HG03108 (cell line): ENCODE measurements around the gene MPPED2.

ENCODE experiments used
- ATAC-seq: cut with Tn5 transposase; IDR thresholded peaks from one replicate; pipeline ENCODE4 v1.9.1; 2021; ENCODE audit warnings: moderate library complexity; ENCODE audit not compliant: unreplicated experiment

MPPED2 gene

DNA sequence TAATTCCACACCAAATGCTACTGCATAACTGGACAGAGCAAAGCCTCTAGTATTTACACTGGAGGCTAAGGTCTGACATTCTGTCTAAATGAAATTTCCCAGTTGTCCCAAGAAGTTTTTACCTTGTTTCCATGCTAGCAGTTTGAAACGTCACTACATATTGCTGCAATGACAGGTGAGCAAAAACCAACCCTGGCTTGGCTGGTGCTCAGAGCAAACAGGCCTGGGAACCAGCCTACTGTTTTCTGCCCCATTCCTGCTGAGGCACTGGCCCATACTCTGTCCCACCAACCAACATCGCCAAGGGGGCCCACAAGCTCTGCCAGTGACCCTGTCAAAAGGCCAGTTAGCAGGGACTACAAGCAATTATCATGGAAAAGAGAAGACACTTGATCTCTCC lies 131.1 kb downstream of the MPPED2 start:
- no peak for ATAC-seq

DNA sequence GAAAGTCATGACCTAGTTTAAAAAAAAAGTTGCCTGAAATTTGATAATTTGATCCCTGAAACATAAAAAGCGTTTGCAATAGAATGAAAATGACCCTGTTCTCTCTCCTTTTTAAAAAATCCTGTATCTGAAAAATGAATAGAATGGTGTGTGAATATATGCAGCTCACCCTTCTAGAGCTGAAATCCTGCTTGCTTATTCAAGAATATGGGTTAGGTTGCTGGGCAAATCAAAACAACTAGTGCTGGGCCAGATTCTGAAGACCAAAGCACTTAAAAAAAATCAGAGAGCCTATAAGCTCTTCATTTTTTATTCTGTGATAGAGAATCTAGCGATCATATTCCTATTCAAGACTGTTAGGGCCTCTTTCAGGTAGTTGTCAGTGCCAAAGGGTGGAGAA lies 131.6 kb downstream of the MPPED2 start:
- no peak for ATAC-seq

DNA sequence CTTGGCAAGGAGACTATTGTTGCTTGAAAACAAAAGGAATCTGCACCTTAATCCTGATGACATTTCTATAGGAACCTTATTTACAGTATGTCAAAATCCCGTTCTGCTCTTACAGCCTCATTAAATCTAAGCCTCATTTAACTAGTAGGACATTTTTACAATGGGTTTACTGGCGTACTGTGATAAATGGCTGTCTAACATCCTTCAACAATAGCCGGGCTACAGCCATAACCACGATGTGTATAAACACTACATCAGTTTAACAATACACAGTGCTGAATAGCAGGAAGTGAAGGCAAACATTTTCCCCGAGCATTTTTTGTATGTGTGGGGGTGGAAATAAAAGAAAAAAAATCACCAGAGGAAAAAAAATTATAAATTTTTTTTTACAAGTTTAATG lies 132.0 kb downstream of the MPPED2 start:
- no peak for ATAC-seq

DNA sequence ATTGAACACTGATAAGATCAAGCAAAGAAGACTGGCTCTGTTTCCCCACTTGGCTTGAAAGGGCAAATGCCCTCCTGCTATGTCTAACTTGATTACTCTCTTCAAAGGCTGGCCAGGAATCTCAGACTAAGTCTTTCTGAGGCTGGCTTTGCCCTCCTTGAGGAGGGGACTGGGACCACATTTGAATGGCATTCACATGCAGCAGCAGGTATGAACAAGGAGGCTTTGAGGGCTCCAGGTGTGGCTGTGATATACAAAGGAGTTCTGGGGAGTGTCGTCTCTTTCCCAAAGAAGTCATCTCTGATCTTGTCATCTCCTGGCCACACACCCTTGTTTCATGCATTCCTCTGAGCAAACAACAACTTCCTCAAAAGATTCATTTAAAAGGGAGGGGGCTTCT lies 132.4 kb downstream of the MPPED2 start:
- no peak for ATAC-seq

DNA sequence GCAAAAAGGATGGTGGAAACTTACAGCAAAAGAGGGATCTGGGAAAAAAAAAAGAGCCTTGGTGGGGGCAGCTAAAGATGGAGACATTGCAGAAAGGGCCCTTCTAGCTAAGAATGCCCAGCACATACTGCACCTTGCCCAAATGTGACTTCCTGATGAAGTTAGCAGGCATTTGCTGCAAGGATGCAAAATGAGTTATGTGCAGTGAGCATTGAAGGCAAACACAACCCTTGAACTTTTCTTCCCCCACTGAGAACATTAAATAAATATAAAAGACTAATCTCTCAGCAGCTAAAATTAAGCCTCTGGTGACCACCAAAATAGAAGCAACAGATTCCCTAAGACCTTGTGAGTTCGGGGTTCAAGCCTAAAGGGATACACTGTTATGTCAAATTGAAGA lies 133.3 kb downstream of the MPPED2 start:
- no peak for ATAC-seq

DNA sequence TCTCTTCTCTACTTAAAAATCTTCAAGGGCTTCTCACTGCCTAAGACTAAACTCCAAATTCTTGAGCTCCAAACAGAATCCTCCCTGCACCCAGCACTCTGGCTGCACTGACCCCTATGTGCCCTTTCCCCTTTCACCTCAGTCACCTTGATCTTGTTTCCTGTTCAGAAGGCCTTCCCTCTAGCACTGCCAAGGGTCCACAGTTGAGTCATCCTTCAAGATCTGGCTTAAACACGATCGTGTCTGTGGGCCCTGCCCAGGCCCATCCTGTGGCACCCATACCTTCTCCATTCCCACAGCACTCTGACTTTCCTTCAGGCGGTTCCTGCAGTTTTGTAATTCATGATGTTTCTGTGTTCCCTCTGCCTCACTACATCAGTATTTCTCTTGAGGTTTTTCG lies 134.0 kb downstream of the MPPED2 start:
- ATAC-seq = no peak

DNA sequence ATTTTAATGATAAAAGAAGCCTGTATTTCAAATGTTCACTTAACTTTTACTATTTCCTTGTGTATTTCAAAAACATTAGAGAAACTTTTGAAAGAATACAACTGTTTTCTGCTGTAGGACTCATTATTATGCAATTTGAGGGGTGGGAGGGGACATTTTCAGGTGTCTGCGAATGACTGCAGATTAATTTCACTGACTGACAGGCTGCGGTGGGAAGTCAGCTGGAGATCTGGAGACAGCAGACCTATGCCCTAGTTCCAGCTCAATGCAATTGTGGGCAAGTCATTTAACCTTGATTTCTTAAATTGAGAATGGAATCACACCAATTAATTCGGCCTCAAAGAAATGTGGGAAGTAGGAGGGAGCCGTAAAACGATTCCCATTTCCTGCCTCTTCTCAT lies 134.5 kb downstream of the MPPED2 start:
- ATAC-seq = no peak

DNA sequence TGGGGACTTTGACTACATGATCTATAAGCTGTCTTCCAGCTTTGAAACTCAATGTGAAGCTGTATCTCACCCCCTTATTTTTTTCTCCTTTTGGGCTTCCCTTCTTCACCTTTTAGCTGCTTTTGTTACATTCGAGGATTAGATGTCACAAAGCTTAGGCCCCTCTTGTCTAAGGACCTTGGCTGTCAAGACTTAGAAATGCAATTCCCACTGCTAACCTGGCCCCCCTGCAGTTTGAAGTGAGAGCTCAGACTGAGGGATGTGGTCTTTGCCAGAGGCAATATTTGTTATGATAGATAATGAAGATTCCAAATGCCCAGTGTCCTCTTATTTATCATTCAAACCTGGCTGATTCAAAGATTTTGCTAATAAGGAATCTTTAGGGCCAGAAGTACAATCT lies 135.0 kb downstream of the MPPED2 start:
- no peak for ATAC-seq

DNA sequence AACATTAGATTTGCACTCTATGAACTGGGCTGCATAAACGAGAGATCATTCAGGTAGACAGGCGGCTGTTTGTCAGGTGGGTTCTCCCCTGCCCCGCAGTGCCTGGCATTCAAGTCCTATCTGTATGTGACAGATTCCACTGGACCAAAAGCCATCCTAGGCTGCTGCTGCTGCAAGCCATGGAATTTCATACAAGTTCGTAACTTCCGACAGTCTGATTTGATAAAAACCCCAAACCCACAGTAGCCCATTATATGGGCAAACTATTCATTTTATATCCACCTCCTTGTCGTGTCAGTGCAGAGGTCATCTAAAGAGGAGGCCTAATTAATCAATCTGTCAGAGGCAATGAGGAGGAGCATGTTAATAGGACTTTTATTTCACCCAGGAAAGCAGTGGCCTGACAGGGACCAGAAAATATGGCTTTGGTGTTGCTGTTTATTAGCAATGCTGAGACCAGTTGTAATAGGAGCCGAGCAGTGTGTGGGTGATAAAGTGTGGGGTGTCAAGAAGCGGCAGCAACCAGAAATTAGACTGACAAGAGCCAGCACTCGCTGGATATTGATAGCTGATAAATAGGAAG lies 139.0 kb downstream of the MPPED2 start:
- no peak for ATAC-seq

DNA sequence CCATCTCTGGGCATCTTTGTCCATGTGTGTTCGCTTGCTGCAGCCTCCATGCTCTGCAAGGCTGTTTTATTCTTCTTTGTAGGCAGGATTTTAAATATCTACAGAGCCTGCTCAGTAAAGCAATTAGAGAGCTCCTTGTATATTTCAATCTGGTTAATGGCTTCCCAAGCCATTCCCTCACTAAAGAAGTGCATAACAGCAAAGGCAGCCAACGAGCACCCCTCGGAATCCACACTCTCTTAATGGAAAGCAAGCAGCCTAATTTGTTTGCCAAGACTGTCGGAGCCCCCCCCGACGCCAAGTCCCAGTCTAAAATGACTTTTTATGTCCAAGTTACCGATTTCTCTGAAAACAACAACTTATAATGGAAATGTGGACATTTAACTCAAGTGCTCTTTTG lies 139.6 kb downstream of the MPPED2 start:
- no peak for ATAC-seq

DNA sequence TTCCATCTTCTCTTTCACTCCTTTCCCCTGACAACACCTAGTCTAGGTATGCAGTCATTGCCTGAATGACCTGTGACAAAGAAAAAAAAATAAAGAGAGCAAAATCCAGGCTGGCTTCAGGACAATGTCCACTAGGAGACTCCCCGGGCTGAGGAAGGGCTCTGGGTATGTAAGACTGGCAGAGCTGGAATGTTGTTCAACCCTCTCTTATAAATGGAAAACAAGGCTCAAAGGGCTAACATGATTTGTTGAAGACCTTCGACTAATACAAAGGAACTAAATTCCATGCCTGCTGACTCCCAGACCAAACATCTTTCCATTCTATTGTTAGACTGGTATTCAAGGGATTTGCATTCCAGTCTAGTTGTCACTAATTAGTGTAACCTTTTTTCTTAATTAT lies 141.1 kb downstream of the MPPED2 start:
- no peak for ATAC-seq

DNA sequence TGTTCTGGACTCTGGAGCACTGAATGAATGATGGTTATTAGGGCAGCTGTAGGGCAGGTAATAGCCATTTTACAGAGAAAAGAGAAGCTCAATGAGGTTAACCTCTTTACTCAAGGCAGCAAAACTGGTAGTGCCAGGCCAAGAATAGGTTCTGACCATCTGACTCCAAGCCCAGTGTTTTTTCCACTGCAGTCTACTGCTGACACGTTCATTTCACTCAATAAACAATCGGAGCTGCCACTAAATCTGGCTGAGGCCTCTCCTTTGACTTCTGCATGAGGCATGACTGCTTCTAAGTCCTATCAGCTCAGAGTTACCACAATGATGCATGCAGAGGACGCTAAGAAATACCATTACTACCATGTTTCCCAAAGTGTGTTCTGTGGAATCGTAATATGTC lies 145.6 kb downstream of the MPPED2 start:
- no peak for ATAC-seq

DNA sequence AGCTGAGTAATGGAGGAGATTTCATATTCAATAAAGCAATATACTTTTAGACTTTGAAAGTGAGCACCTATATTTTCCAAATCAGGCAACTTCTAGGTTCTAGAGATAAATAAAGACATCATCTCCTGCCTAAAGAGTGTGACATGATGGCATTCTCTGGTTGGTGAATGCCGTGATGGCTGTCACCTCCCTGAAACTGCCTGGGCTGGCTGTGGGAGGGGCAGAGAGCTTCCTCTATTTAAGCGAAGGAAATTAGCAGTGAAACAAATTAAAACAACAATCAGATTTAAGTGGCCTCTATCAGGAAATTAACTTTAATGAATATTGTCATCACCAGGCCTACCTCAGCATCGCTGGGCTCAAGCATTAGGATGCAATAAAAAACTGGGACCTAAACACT lies 149.4 kb downstream of the MPPED2 start:
- no peak for ATAC-seq

DNA sequence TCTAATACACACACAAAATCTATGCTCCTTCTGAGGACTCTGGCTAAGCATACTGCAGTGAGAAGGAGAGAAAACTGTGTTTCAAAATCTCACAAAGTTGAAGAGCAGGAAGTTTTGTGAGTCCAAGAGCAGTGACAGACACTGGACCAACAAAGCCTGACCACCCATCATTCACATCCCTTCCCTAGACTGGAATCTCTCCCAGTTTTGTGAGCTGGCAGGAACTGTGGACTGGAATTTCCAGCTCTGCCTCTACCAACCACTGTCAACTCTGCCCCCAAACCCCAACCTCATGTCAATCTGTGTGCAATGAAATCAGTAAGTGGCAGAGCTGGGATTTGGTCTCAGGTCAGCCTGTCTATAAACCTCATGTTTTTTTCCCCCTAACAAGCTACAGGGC lies 150.7 kb downstream of the MPPED2 start:
- no peak for ATAC-seq

DNA sequence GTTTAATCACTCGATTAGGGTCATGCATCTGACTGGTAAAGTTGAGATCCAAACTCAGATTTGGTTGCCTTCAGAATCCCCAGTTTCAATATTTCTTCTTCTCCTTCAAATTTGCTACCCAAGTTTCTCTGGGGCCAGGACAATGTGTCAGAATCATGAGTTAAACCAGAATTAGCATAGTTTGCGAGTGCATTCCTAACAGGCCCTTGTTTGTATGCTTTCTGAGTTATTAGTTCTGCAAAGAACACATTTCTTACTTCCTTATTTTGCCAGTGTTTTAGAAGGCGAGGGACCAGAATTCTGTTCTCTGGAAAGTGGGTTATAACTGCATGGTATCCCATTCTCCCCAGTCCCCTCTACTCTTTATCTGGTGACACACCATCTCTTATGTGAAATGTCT lies 151.3 kb downstream of the MPPED2 start:
- ATAC-seq = no peak

DNA sequence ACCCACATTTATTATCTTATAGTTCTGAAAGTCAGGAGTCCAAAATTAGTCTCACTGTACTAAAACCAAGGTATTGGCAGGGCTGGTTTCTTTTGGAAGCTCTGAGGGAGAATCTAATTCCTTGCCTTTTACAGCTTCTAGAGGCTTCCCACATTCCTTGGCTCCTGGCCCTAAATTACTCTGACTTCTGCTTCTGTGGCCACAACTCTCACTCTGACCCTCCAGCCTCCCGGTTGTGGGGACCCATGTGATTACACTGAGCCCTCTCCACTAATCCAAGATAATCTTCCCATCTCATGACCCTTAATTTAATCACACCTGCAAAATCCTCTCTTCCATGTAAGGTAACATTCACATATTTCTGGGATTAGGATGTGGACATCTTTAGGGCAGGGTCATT lies 152.3 kb downstream of the MPPED2 start:
- no peak for ATAC-seq

DNA sequence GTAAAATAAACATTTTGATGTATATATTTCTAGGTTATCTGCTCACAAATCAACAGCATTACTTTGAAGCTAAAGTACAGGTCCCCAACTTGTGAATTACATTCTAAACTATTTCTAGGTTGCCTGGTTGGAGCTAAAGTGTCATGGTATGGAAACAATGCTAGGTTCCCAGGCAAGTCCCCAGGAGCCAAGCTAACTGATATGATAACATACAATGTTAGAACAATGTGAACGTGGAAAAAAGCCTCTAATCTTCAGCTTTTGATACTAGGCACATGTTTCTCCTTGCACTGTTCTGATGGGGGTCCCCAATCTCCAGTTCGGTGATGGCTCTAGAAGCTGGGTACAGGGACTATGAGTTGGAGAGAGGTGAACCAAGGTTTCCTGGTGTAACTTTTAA lies 153.4 kb downstream of the MPPED2 start:
- no peak for ATAC-seq

DNA sequence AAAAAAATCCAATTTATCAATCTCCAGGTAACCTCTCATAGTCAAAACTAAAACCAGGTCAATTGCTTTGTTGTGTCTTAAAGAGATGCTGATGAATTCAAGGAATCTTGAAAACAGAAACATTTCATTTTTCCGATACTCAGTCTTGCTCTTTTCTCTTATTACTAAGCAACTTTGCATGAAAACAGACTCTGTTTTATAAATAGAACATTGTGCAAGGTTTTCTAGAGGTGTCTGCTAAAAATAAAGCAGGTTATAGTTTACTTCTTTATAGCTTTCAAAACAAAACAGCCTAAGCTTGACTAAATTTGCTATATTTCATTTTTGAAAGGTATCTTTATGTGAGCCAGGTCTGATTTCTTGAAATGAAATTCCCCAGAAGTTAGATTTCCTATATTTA lies 154.0 kb downstream of the MPPED2 start:
- no peak for ATAC-seq

DNA sequence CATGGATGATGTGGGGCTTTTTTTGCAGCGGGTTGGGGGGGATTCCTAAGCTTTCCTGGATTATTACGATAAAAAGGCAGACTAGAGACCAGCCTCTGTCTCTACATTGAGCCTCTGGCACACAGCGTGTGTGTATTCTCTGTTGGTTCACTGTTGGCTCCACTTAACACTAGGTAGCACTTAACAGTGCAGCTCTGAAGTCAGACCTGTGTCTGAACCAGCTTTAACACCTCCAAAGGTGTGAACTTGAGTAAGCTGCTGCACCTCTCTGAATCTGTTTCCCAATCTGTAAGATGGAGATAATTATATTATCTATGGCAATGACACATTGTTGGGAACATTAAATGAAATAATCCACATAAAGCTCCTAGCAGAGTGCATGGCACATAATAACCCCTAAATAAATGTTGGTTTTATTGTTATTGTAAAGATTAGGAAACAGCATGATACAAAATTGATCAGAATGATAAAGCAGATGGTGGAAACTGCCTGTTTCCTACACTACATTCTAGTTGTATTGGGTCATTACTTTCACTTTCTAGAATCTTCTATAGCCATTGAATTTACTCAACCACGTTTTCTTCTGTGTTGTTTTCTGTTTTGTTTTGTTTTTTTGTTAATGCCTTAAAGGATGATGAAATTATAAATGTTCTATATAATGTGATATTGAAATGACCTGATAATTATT lies 154.9 kb downstream of the MPPED2 start:
- ATAC-seq = no peak

DNA sequence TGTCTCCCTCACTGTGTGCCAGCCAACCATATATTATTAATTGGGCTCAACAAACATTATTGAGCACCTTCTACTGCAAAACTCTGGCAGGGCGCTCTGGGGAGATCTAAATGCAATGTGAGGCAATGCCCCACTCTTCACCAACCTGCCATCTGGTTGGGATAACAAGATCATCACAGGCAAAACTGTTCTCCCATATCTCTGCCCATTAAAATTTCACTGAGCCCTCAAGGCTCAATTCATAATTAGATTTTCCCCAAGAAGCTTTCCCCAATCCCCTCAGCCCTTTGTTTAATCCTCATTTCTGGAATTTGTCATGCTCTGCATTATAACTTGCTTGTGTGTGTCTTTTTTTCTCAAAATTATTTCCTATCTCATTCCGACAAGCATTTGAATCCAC lies 156.6 kb downstream of the MPPED2 start:
- no peak for ATAC-seq

DNA sequence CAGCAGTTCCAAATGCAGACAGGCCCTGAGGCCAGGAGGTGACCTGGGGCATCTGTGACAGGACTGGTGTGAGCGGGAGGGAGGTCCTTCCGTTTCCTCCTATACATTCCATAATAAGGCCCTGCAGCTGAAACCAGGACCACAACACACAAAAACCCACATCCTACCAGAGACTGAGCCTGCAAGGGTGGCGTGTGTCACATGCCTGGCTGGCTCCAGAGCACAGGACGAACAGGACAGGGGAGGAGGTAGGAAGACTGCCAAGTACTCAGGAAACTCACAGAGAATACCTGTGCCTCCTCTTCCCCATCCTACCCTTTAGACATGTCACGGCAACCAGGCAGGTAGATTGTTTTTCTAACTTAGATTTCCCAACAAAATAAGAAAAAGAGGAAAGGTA lies 159.4 kb downstream of the MPPED2 start:
- ATAC-seq = no peak

DNA sequence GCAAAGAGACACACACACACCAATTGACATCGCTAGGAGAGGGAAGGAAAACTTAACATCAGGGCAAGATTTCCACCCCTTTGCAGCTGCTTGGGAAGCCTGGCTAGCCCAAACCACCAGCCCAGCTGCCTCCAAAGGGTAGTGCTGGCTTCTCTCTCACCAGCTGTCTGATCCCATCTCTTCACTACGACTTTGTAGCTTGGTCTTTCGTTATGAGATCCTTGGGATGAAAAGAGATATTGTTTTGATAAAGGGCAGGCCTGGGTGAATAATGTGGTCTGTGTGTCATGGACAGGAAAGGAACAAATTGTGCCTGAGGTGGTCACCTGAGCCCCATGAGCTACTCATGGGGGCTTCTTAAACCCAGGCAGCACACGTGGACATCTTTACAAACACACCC lies 161.3 kb downstream of the MPPED2 start:
- no peak for ATAC-seq

DNA sequence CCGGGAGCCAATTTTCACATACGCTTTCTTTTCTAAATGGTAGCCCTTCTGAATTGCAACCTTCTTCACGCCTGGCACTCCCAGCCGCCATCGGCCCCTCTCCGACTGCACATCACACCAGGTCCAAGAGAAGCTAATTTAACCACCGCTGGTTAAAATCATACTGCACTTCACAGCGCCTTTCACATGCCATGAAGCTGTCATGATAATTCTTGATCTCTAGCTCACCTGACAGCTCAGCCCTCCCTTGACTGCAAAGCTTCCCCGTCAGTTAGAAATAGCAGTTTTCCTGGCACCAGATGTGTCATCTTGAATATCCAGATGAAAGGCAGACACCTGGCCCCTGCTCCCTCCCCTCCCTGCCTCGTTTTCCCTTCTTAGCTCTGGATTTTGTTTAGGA lies 161.8 kb downstream of the MPPED2 start:
- ATAC-seq = no peak
